ENCODE measurements around the gene CCR9.
"Not testable (repeated sequence)": the region's sequence is repeated elsewhere in the genome, so short reads cannot be mapped to it uniquely, and the experiment has no call there.

CCR9 gene
- 0.39 to 32.4 reads per million in 2 experiments for total RNA-seq

- DNase-seq (ENCODE audit: low read depth) = no peak
These were observed at the start of gene CCR9 for GRCh38 chr3:45885979-45886705. CCR9 (plus strand) TSS chr3:45886543; CDS start chr3:45894934, 8,391 bp downstream.

GRCh38 chr3:45838466-45838865 lies 47.9 kb upstream of the CCR9 start:
- no peak for DNase-seq (ENCODE audit: low read depth)

GRCh38 chr3:45841420-45841756 lies 45.0 kb upstream of the CCR9 start:
- peak; percentile 2 for DNase-seq (ENCODE audit: low read depth)

GRCh38 chr3:45841757-45842491 lies 44.4 kb upstream of the CCR9 start, which contains the start of gene LZTFL1:
LZTFL1 (minus strand) TSS chr3:45842119; CDS start chr3:45841991, 128 bp downstream.
- DNase-seq (ENCODE audit: low read depth) = peak; percentile 88

GRCh38 chr3:45842851-45843625 lies 43.3 kb upstream of the CCR9 start:
- no peak for DNase-seq (ENCODE audit: low read depth)

- DNase-seq (ENCODE audit: low read depth) = no peak
These were observed 41.7 kb upstream of the CCR9 start for GRCh38 chr3:45844616-45845015.

- no peak for DNase-seq (ENCODE audit: low read depth)
These were observed 38.0 kb upstream of the CCR9 start for GRCh38 chr3:45848392-45848791.

GRCh38 chr3:45852828-45853227 lies 33.5 kb upstream of the CCR9 start:
- DNase-seq (ENCODE audit: low read depth) = no peak

GRCh38 chr3:45856323-45856722 lies 30.0 kb upstream of the CCR9 start:
- not testable (repeated sequence) for DNase-seq (ENCODE audit: low read depth)

GRCh38 chr3:45857024-45857423 lies 29.3 kb upstream of the CCR9 start:
- not testable (repeated sequence) for DNase-seq (ENCODE audit: low read depth)

GRCh38 chr3:45858809-45859543 lies 27.4 kb upstream of the CCR9 start:
- no peak for DNase-seq (ENCODE audit: low read depth)

GRCh38 chr3:45860481-45860880 lies 25.9 kb upstream of the CCR9 start:
- DNase-seq (ENCODE audit: low read depth) = no peak

GRCh38 chr3:45861043-45861719 lies 25.2 kb upstream of the CCR9 start:
- no peak for DNase-seq (ENCODE audit: low read depth)

GRCh38 chr3:45864760-45865519 lies 21.4 kb upstream of the CCR9 start:
- no peak for DNase-seq (ENCODE audit: low read depth)

GRCh38 chr3:45865563-45865962 lies 20.8 kb upstream of the CCR9 start:
- no peak for DNase-seq (ENCODE audit: low read depth)

- DNase-seq (ENCODE audit: low read depth) = no peak
These were observed 18.1 kb upstream of the CCR9 start for GRCh38 chr3:45868213-45868612.

GRCh38 chr3:45868650-45869049 lies 17.7 kb upstream of the CCR9 start:
- DNase-seq (ENCODE audit: low read depth) = no peak

GRCh38 chr3:45869638-45870037 lies 16.7 kb upstream of the CCR9 start:
- no peak for DNase-seq (ENCODE audit: low read depth)

- DNase-seq (ENCODE audit: low read depth) = peak; percentile 64
These were observed 16.2 kb upstream of the CCR9 start for GRCh38 chr3:45870099-45870498.

GRCh38 chr3:45871780-45872179 lies 14.6 kb upstream of the CCR9 start:
- DNase-seq (ENCODE audit: low read depth) = no peak

GRCh38 chr3:45872569-45872968 lies 13.8 kb upstream of the CCR9 start:
- no peak for DNase-seq (ENCODE audit: low read depth)
